OCI-LY1 (cell line): ENCODE measurements around the gene UBA6.
A peak's percentile ranks its signal among the peaks of the same experiment; 100 is the strongest.

Experiments
- H2AFZ ChIP-seq: fragments of 200-600 bp; sonication (generic), shearing (Covaris generic); 2 replicates; pipeline ENCODE4 v1.6.0; 2014; ENCODE audit warnings: antibody characterized with exemption, mild to moderate bottlenecking, low read length
- H3F3A ChIP-seq: fragments of 200-600 bp; sonication (generic), shearing (Covaris generic); 2 replicates; pipeline ENCODE4 v1.6.0; 2014; ENCODE audit warnings: mild to moderate bottlenecking, antibody characterized with exemption, low read length, moderate library complexity; ENCODE audit not compliant: insufficient read depth
- H3K27ac ChIP-seq: fragments of 200-600 bp; sonication (generic); 2 replicates; pipeline ENCODE4 v1.5.1; 2014; ENCODE audit warnings: low read length, mixed run types, mild to moderate bottlenecking, low read depth; ENCODE audit not compliant: poor library complexity, severe bottlenecking
- H3K27me3 ChIP-seq: fragments of 200-600 bp; sonication (generic); 2 replicates; pipeline ENCODE4 v1.6.0; 2014; ENCODE audit warnings: antibody characterized with exemption, mild to moderate bottlenecking, low read length, moderate library complexity; ENCODE audit not compliant: insufficient read depth
- H3K36me3 ChIP-seq: fragments of 200-600 bp; sonication (generic); 2 replicates; pipeline ENCODE4 v1.6.1; 2014; ENCODE audit warnings: mild to moderate bottlenecking, antibody characterized with exemption, low read length, moderate library complexity, mixed read lengths; ENCODE audit not compliant: insufficient read depth
- H3K4me1 ChIP-seq: fragments of 200-600 bp; sonication (generic); 2 replicates; pipeline ENCODE4 v1.5.1; 2014; ENCODE audit warnings: mild to moderate bottlenecking, low read length, moderate library complexity; ENCODE audit not compliant: insufficient read depth, severe bottlenecking
- H3K4me2 ChIP-seq: fragments of 200-600 bp; sonication (generic), shearing (Covaris generic); 2 replicates; pipeline ENCODE4 v1.6.1; 2014; ENCODE audit warnings: low read length
- H3K4me3 ChIP-seq: fragments of 200-600 bp; sonication (generic); 2 replicates; pipeline ENCODE4 v1.5.1; 2014; ENCODE audit warnings: low read length, low read depth, mild to moderate bottlenecking, mixed read lengths; ENCODE audit not compliant: poor library complexity, severe bottlenecking
- H3K79me2 ChIP-seq: fragments of 200-600 bp; shearing (Covaris generic); 2 replicates; pipeline ENCODE4 v1.6.1; 2016; ENCODE audit warnings: mixed run types, low read length, mixed read lengths; ENCODE audit not compliant: insufficient read depth
- H3K9ac ChIP-seq: fragments of 200-600 bp; sonication (generic), shearing (Covaris generic); 2 replicates; pipeline ENCODE4 v1.6.1; 2014; ENCODE audit warnings: mild to moderate bottlenecking, low read length, mixed read lengths
- H3K9me2 ChIP-seq: fragments of 200-600 bp; sonication (generic), shearing (Covaris generic); 2 replicates; pipeline ENCODE4 v1.6.1; 2014; ENCODE audit warnings: low read depth, mild to moderate bottlenecking, low read length, mixed read lengths
- H3K9me3 ChIP-seq: fragments of 200-600 bp; shearing (Covaris generic); 2 replicates; pipeline ENCODE4 v1.6.1; 2014; ENCODE audit warnings: low read length, mixed read lengths
- H4K20me1 ChIP-seq: fragments of 200-600 bp; sonication (generic), shearing (Covaris generic); 2 replicates; pipeline ENCODE4 v1.6.0; 2016; ENCODE audit warnings: mild to moderate bottlenecking, low read length; ENCODE audit not compliant: insufficient read depth
- EZH2 ChIP-seq: fragments of 200-600 bp; sonication (generic), shearing (Covaris generic); IDR thresholded peaks from 2 replicates; pipeline ENCODE4 v1.8.0; 2017; ENCODE audit warnings: borderline replicate concordance, mixed run types, mild to moderate bottlenecking, antibody characterized with exemption, low read length, moderate library complexity, mixed read lengths
- TF ChIP-seq, protein P1 (sequence below): fragments of 200-600 bp; sonication (generic), shearing (Covaris generic); IDR thresholded peaks from 2 replicates; pipeline ENCODE4 v1.5.1; 2017; ENCODE audit warnings: mild to moderate bottlenecking, antibody characterized with exemption, low read length, moderate library complexity, mixed read lengths

UBA6 gene

DNA sequence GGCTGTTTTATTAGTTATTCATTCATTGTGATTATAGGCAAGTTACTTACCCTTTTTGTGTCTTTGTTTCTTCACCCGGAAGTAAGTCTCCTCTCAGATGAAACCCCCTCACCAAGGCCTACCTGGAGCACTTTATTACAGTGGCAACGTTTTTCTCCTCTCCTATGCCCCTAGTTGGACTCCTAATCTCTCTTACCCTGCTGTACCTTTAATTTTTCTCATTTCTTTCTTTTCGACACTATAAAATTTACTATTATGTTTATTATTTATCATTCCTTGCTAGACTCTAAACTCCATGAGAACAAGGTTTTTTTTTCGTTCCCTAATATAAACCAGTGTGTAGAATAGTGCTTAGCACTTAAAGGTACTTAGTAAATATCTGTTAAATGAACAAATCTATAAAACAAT is 124.9 kb downstream of the UBA6 start:
- Histone ChIP-seq H3K36me3 (peaks cover 74% of the 10 kb centered on the region), H2AFZ (no peak overlapping the region), H3K9ac (peak overlapping the region; percentile 52), H3K79me2 (no peaks in the 10 kb centered on the region), H3K9me2 (no peaks in the 10 kb centered on the region), H3F3A (peaks cover 2% of the 10 kb centered on the region; the same call in 1 of the 2 replicates), H3K27ac (peak overlapping the region; percentile 98), H3K4me3 (peak overlapping the region; percentile 48), H3K4me1 (peaks cover 63% of the 10 kb centered on the region), H3K27me3 (no peaks in the 10 kb centered on the region), H3K9me3 (no peaks in the 10 kb centered on the region), H3K4me2 (peak overlapping the region; percentile 80), H4K20me1 (no peaks in the 10 kb centered on the region)
- TF ChIP-seq, protein P1, sequence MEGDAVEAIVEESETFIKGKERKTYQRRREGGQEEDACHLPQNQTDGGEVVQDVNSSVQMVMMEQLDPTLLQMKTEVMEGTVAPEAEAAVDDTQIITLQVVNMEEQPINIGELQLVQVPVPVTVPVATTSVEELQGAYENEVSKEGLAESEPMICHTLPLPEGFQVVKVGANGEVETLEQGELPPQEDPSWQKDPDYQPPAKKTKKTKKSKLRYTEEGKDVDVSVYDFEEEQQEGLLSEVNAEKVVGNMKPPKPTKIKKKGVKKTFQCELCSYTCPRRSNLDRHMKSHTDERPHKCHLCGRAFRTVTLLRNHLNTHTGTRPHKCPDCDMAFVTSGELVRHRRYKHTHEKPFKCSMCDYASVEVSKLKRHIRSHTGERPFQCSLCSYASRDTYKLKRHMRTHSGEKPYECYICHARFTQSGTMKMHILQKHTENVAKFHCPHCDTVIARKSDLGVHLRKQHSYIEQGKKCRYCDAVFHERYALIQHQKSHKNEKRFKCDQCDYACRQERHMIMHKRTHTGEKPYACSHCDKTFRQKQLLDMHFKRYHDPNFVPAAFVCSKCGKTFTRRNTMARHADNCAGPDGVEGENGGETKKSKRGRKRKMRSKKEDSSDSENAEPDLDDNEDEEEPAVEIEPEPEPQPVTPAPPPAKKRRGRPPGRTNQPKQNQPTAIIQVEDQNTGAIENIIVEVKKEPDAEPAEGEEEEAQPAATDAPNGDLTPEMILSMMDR, result no peak
- no peak for TF ChIP-seq EZH2

DNA sequence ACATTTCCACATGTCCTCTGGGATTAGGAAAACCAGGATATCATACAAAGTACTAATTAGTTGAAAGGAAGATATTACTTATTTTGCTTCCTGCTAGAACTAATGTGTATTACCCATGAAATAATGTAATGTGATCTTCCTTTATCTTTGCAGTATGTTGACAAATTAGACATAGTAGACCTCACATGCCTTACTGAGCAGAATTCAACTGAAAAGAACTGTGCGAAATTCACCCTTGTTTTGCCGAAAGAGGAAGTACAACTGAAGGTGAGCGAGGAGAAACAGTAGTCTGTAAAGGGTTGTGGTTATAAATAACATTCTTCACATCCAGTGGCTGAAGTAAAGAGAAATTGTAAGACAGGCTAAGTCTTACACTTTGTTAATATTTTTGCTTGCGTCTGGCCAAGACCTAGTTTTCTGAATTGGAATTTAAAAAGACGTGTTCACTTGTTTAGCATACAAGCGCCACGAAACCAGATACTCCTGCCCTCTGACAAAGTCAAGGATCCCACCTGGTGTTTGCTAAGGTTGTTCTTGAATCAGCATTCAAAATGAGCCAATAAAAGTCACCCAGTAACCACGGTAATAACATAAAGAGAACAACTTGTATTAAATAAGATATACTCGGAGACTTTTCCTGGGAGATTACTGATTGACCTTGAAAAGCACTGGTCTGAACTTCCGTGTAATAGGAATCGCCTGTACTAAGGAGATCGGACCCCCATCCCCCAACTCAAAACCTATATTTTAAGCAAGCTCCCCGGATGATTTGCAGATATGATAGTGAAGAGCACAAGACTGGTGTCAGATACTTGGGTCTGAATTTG is 125.5 kb downstream of the UBA6 start:
- TF ChIP-seq EZH2, result no peak
- TF ChIP-seq, protein P1, result no peak
- Histone ChIP-seq H4K20me1 (no peaks in the 10 kb centered on the region), H3K4me1 (peaks cover 62% of the 10 kb centered on the region), H3K27ac (peak overlapping the region; percentile 98), H3K9ac (peak overlapping the region; percentile 52), H3F3A (peaks cover 2% of the 10 kb centered on the region; the same call in 1 of the 2 replicates), H3K27me3 (no peaks in the 10 kb centered on the region), H3K9me2 (no peaks in the 10 kb centered on the region), H3K4me2 (peak overlapping the region; percentile 80), H2AFZ (no peak overlapping the region), H3K9me3 (no peaks in the 10 kb centered on the region), H3K36me3 (peaks cover 70% of the 10 kb centered on the region), H3K79me2 (no peaks in the 10 kb centered on the region), H3K4me3 (peak overlapping the region; percentile 48)

DNA sequence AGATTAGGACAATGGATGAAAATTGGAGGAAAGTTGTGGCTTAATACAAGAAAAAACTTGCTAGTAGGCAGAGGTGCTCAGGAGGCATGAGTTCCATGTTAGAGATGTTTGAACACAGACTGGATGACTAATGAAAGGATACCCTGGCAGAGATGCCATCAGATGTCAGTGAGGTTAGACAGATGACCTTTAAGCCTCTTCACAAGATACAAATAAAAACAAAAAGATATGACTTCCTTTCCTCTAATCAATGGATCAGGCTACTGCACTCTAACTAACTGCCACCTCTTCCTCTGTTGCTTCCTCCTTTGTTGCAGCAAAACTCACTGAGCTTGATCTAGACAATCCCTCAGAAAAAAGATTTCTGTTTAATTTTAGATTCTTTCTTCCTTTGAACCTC is 127.8 kb downstream of the UBA6 start:
- Histone ChIP-seq H3K9me2 (no peaks in the 10 kb centered on the region), H3K4me2 (peak overlapping the region; percentile 37; the same call in 1 of the 2 replicates), H3K27ac (peak overlapping the region; percentile 98), H3K79me2 (peaks cover 9% of the 10 kb centered on the region), H3K4me1 (peaks cover 62% of the 10 kb centered on the region), H3K4me3 (peak overlapping the region; percentile 10), H3K9me3 (no peaks in the 10 kb centered on the region), H2AFZ (no peak overlapping the region), H3K9ac (0 out of 2 replicates have a peak overlapping the region, but pooled peaks have one; percentile 1), H4K20me1 (no peaks in the 10 kb centered on the region), H3F3A (peaks cover 2% of the 10 kb centered on the region; the same call in 1 of the 2 replicates), H3K27me3 (no peaks in the 10 kb centered on the region), H3K36me3 (peaks cover 54% of the 10 kb centered on the region)
- TF ChIP-seq, protein P1, result no peak
- TF ChIP-seq EZH2, result no peak
